Testis (tissue), 2 donors: ENCODE measurements around the gene SHISA7.

Experiments
- POLR2A ChIP-seq: fragments of 450-650 bp; IDR thresholded peaks from one replicate; pipeline ENCODE4 v1.6.1; 2017; ENCODE audit warnings: antibody characterized with exemption, mild to moderate bottlenecking, moderate library complexity
- TF ChIP-seq, protein P1 (sequence below), 3 experiments: fragments of 450-650 bp in 2 of 3; fragments of 200-600 bp in 1 of 3; sonication (generic) in 1 of 3; IDR thresholded peaks; one replicate each; pipeline ENCODE4 v1.5.1; 2016 to 2019; ENCODE audit warnings: antibody characterized with exemption in 3 of 3, mild to moderate bottlenecking in 2 of 3, moderate library complexity in 1 of 3

DNA sequence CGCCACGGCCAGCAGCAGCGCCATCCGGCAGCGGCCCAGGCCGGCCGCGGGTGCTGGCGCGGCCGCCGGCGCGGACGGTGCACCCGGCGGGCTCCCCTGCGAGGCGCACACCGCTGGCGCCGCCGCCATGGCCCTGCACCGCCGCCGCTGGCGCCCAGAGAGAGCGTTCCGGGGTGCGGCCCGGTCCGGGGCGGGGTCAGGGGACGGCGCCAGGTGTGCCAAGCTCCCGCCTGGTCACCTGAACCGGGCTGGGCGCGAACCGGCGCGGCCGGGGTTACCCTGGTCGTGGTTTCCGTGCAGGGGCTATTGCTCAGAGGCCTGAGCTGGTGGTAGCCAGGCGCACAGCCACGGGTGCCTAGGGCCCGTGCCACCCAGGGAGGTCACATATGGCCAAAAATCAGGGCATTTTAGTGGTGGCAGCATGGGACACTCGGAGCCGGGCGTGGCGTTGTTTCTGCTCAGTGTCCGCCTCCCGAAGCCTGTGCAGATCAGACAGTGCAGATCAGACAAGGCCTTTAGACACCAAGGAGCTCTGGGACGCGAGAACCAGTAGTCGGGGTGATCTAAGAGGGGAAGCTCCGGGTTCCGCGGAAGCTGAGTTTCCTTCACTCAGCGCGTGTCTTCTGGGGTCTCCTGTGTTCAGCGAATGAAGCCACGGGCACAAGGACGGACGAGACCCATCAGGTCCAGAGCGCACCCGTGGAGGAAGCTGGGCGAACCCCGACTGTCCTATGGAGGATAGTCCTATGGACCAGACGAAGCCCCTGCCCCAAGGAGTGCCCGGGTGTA, 58.8 kb downstream of the SHISA7 start, which contains the start of gene TMEM238:
- TF ChIP-seq, protein P1, sequence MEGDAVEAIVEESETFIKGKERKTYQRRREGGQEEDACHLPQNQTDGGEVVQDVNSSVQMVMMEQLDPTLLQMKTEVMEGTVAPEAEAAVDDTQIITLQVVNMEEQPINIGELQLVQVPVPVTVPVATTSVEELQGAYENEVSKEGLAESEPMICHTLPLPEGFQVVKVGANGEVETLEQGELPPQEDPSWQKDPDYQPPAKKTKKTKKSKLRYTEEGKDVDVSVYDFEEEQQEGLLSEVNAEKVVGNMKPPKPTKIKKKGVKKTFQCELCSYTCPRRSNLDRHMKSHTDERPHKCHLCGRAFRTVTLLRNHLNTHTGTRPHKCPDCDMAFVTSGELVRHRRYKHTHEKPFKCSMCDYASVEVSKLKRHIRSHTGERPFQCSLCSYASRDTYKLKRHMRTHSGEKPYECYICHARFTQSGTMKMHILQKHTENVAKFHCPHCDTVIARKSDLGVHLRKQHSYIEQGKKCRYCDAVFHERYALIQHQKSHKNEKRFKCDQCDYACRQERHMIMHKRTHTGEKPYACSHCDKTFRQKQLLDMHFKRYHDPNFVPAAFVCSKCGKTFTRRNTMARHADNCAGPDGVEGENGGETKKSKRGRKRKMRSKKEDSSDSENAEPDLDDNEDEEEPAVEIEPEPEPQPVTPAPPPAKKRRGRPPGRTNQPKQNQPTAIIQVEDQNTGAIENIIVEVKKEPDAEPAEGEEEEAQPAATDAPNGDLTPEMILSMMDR (IDR thresholded peaks at IDR 0.05): no peak
- TF ChIP-seq POLR2A: no peak
